ENCODE data around the gene SLC12A8.
"Not testable (repeated sequence)": the region's sequence is repeated elsewhere in the genome, so short reads cannot be mapped to it uniquely, and the experiment has no call there.

Gene SLC12A8

DNA sequence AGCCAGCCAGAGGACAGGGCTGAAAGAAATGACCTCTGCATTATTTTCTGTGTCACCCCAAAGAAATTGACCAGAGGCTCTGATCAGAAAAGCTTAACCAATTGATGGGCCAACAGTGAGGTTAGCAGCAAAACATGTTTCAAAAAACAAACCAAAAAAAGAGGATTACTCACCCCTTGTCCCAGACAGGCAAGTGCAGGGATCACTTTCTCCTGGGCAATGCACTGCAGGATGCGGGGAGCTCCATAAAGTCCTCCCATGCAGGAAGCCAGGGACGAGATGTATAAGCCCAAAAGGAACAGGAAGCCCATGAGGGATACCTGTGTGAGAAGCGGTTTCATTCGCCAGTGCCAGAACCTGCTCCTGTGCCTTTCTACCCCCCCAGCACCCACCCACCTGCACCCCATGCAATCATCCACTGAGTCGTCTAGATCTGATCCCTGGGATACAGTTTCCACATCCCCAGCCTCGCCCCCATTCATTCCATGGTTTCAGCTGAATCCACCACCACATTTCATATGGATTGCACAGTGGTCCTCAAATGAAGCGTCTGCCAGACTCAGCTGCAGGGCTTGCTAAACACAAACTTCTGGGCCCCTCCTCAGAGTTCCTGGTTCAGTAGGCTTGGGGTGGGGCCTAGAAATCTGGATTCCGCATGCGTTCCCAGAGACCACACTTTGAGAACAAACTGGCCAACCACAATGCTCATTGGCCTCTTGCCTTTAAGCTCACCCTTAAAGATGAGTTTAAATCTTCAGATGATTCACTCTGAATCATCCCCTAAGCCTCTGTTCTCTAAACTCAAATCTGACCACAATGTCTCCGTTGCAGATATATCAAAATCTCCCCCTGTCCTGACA is 102.3 kb downstream of the SLC12A8 start:
- DNase-seq (peak; percentile 50), ATAC-seq (peak; percentile 99)

DNA sequence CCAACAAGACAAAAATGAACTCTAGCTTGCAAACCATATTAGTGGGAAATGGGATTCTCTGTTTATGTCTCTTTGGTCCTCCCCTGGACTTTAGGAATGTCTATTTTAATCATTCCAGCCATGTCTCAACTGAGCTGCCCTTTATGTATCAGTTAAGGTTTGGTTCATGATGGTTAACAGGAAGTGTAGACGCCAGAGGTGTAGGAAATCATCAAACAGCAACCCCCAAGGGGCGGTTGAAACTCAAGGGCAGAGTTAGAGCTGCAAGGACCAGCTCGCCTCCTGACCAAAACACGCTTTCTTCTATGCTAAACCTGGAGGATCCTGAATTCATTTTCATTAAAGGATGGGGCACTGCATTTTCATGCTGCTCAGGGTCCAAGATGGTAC is 103.0 kb downstream of the SLC12A8 start:
- no peak for ATAC-seq
- DNase-seq, result no peak

DNA sequence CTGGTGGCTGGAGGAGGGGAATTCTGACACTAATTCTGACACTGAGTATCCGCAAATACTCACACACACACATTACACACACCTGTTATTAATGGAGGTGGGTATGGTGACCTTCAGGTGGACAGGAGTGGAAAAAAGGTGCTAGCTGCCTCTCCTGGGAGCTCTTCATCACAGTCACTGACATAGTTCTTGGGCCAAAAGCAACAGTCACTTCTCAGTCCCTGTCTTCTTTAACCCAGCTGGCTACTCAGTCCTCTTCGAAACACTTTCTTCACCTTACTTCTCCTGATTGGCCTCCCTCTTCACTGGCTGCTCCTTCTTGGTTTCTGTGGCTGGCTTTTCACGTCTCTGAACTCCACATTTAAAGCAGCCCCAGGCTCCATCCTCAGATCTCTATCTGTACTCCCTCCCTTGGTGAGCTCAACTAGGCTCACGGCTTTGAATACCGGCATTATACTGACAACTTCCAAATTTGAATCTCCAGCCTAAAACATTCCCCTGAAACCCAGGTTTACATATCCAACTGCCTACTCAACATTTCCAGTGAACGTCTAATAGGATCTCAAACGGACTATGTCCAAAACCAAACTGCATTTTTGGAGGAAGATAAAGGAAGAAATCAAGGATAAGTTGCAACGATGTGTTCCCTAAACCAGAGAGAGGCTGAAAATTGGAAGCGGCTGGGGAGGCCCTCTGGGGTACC is 103.6 kb downstream of the SLC12A8 start:
- ATAC-seq (no peak), DNase-seq (no peak)

DNA sequence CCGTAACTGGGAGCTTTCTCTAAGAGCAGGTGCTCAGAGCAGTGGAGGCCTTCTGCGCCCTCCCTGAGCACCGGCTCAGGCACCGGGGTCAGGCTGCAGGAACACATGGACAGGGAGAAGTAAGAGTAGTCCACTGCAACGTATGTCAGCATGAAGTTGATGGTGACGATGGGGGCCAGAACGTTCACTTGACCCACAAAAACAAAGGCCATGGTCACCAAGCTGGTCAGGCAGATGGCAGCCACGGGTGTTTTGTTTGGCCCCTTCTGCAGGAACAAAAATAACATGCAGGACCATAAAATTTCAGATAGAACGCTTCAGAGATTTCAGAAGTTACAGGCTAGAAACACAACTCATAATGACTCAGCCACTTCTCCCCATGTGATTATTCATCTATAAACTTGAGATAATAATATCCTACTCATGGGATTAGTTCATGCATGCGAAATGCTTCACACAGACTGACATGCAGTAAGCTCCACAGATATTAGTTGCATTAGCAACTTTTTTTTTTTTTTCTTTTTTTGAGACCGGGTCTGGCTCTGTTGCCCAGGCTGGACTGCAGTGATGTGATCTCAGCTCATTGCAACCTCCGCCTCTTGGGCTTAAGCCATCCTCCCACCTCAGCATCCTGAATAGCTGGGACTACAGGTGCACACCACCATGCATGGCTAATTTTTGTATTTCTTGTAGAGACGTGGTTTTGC is 104.5 kb downstream of the SLC12A8 start:
- DNase-seq (no peak), ATAC-seq (no peak)

DNA sequence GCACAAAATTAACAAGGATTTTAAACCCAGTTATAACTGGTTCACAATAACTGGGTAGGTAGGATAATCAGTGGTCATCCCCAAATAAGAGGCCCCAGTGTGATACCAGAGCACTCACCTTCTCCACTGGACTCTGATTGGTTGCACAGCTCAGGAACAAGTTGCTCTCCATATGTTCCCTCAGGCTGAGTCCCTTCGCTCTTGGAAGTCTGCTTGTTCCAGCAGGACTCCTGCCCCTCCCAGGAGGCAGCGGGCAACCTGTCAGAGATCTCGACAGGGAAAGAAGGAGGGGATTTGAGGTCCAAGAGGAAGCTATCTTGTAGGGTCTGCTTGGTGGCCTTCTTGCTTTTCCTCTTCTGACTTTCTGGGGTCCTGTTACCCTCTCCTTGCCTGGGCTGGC is 105.2 kb downstream of the SLC12A8 start:
- ATAC-seq (no peak), DNase-seq (no peak)

DNA sequence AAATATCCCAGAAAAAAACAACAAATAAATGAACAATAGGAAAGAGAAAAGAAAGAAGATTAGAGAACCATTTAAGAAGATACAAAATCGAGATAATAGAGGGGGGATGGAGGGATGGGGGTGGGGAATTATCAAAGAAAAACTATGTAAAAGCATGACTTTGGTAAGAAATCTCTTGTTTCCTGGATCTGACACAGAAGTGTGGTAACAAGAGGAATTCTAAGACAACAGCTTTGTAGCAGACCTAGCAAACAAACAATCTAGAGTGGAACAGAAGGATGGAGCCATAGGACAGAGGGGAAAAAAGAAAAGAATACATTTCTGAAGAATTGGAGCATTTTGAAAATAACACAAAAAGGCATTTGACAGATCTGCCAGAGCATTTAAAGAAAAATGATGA is 107.4 kb downstream of the SLC12A8 start:
- ATAC-seq, result no peak
- DNase-seq, result no peak

DNA sequence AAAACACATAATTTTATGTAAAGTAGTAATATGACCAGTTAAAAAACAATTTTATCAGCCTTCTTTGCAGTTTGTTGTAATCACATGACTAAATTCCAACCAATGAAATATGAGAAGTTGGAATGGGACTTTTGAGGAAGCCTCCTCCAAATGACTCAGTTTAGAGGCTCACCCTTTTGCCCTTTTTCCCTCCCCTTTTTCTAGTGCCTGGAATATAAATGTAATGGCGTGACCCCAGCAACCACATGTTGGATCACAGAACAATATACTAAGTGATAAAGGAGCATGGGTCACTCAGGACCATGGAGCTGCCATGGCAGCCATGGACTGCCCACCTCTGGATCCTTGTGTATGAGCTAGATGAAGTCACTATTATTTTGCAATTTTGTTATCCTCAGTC is 107.9 kb downstream of the SLC12A8 start:
- ATAC-seq, result no peak
- no peak for DNase-seq

DNA sequence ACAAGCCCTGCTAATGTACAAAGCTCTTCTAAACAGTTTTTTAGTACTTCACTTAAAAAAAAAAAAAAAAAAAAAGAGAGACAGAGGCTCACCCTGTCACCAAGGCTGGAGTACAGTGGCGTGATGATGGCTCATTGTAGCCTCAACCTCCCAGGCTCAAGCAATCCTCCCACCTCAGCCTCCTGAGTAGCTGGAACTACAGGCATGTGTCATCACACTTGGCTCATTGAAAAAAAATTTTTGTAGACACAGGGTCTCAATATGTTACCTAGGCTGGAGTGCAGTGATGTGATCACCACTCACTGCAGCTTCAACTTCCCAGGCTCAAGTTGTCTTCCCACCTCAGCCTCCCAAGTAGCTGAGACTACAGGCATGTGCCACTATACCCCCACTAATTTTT is 109.1 kb downstream of the SLC12A8 start:
- ATAC-seq, result no peak

DNA sequence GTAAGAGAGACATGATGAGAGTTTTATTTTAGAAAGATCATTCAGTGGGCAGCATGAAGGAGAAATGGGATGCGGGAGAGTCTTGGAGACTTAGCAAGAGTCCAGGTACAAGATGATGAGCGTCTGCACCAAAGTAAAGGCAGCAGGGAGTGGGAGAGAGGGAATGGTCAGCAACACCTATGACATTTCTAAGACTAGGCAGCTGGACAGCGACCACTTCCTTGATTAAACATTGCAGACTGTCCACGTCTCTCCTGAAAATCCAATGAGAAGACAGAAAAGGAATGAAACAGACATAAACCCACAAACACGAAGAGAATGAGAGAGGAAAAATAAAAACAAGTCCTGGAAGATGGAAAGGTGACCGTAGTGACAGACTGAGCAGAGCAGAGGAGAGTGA is 110.1 kb downstream of the SLC12A8 start:
- ATAC-seq (no peak), DNase-seq (no peak)

More for the DNA sequence above, 109.1 kb downstream of the SLC12A8 start:
- DNase-seq, result no peak

DNA sequence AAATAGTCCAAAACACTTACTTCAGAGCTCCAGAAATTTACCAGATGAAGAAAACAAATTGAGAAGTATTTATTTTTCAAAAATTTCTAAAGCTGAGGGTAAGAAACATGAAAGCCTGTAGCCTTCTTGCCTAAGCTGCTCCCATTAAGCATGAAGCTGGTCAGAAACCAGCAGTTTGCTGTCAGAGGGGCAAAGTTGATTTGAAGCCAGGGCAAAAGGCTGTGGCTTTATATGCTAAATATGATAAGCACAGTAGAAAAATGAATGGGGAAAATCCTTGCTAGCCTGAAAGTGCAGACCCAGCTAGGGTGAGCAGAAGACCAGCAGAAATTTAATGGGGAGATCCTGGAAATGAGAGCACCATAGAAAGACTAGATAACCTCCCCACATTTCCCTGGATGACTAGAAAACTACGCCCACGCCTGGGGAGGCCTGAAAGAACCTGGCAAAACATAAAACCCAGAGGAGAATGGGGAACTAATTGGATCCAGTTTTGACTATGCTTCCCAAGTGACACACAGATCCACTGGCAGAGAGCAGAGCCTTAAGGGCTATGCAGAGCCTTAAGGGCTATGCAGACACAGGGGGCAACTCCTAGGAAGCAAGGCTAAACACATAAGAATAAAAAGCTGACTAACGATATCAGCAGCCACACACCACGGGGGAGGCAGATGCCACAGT is 113.8 kb downstream of the SLC12A8 start:
- DNase-seq (no peak), ATAC-seq (no peak)

DNA sequence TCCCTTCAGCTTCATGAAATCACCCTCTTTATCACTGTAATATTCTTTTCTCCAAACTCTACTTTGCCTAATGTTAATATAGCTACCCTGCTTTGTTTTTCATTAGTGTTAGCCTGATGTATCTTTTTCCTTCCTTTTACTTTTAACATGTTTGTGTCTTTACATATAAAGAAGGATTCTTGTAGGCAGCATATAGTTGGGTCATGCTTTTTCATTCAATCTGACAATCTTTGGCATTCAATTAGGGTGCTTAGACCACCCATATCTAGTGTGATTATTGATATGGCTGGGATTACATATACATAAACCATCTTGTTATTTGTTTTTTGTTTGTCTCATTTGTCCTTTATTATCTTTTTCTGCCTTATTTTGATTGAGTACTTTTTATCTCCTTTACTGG is 121.9 kb downstream of the SLC12A8 start:
- DNase-seq (no peak), ATAC-seq (no peak)

DNA sequence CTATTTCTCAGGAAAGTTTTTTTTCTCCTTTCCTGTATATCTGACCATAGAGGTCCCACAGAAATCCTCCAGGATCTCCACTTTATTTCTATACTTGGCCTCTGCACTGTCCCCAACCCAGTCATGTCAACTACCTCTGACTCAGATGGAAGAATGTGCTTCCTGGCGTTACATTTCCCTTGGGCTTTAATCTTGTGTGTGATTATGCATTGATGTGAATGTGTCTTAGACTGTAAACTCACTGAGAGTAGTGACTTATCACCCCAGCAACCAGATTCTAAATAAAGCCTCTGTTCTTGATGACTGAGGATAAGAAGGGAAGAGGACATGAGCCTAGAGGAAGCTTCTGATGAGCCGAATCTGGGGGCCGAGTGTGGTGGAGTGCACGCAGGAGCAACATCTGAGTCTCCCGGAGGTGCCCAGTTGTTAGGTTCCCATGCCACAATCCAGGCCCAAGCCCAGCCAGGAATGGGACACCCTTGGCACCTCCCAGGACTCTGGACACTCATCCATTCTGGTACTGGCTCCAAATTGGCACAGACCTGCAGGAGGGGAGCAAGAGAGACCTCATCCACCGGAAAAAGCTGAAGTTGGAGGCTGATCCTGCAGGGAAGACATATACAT is 124.7 kb downstream of the SLC12A8 start:
- no peak for ATAC-seq
- DNase-seq, result no peak

DNA sequence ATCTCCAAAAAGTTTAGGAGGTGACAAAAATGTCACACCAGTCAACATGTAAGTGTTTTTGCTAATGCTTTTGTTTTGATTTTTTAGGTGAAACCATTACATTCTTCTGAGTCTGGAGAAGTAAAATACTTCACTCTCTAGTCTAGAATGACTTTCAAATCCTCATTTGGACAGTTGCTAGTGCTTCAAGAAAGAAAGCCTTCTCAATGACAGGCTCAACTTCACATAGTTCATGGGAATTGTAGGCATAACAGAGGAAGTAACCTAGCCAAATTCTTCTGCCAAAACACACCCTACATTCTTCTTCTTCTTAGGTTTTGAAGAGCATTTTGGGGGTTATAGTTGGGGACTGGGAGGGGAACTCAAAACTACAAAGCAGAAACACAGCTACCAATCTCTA is 127.4 kb downstream of the SLC12A8 start:
- ATAC-seq (no peak), DNase-seq (no peak)

DNA sequence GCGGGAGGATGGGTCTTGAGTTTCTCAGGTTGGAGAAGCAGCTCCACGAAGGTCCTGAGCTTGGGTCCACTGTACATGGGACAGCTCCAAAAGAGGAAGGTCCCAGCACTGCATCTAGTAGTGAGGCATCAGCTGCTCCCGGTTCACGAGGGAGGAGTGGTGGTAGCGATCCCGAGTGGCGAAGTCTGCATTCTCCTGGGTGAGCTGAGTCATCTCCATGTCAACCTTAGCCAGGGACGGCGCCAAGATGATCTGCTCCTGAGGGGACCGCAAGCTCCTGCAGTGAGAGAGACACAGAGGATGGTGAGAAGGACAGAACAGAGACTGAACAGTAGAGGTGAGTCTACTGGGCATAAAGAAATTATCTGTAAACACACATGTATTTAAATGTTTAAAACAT is 128.8 kb downstream of the SLC12A8 start:
- ATAC-seq, result no peak
- DNase-seq, result no peak

DNA sequence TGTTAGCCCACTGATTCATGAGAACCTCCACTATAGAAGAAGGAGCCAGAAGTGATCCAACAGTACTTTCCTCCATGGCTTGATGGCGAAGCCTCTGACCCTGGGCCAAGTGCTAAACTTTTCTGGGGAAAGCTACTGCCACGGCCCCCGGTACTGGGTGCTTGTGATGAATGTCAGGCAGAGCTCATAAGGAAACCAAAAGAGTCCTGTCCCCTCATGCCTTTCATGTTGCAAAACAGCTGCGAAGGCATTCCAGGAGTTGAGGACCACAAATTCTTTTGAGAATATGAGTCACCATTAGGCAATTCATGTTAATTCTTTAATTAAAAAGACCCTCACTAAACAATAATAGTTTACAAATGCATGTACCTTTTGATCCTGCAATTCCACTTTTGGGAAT is 130.2 kb downstream of the SLC12A8 start:
- ATAC-seq, DNase-seq: not testable (repeated sequence)

DNA sequence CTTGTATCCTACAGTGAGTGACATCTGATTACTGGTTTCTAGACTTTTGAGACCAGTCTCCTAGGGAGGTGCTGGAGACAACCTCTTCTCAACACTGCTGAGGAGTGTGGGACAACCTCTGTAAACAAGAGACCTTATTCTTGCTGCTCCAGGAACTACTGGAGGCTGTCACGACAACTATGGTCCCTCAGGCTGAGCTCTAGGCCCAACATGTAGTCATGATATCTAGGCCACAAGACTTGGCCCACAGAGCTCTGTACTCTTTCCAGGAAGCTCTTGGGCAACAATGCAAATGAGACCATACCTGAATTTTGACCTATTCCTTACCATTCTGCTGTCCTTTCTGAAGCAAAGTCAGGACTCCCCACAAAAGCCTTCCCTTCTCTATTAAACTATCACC is 132.5 kb downstream of the SLC12A8 start:
- ATAC-seq (no peak), DNase-seq (no peak)

DNA sequence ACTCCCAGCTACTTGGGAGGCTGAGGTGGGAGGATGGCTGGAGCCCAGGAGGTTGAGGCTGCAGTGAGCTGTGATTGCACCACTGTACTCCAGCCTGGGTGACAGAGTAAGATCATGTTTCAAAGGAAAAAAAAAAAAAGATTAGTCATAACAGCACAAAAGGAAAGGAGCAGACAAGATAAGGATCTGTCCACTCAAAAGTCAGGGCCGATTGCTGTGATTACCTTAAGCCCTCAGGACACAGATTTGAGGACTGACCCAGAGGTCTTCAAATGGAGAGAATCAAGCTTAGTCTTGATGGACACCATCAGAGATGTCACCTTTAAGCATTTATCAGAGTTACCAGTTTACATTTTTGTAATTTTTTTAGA is 132.9 kb downstream of the SLC12A8 start:
- no peak for ATAC-seq
- DNase-seq, result no peak

DNA sequence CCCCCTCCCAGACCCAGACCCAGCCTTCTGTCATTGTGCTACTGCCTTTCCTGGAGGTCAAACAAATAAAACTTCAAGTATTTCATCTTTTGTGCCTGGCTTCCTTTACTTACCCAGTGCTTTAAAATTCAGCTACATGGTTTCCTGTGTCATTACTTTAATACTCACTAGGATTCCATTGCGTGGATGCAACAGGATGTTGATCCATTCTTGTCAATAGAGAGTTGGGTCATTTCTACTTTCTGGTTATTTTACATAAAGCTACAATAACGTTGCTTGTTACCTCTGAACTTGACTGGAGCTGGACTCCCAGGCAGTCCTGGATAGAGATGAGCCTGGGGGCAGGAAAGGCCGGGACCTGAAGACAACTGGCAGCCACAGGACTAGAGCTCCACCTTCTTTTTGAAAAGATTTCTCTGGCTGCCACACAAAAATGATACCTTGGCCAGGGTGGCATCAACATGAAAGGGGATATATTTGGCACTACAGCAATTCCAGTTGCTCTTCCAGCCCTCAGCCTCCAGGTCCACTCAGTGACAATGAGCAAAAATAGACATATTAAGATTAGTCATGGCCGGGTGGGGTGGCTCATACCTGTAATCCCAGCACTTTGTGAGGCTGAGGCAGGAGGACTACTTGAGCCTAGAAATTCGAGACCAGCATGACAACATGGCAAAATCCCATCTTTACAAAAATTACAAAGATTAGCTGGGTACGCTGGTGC is 133.4 kb downstream of the SLC12A8 start:
- DNase-seq (no peak), ATAC-seq (no peak)

DNA sequence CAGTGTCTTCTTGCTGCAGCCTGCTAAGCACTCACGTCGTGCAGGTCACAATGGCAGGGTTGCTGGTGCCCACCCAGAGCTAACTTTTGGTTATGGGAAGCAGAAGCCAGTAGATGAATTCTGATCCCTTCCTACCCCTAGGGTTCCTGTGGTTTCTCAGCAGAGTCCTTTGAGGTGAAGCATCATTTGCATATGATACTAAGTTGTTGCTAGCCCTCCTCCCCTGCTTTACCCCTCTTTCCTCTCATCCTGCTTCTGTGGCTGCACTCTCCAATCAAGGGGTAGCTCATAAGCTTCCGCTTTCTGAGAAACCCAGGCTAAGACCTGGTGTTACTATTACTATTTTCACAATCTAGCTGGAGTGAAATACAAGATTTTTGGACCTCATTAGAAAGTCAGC is 134.7 kb downstream of the SLC12A8 start:
- DNase-seq (no peak), ATAC-seq (no peak)

DNA sequence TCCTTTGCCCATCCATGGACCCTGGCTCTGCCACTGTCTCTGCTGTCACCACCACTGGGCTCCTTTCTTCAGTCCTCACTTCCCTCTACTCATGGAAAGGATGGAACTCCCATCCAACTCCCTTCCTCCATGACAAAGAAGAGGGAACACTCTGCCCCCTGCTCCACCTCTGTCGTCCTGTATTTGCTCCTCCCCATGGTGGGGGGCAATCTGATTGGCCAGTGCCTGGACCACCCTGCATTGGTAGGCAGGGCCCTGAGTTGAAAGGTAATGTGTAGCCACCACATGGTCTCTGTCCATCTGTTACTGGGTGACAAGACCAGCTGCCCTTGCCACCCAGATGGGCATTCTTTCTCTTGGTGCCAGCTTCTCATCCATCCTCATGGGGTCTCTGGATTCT is 136.1 kb downstream of the SLC12A8 start:
- ATAC-seq, result no peak
- no peak for DNase-seq

DNA sequence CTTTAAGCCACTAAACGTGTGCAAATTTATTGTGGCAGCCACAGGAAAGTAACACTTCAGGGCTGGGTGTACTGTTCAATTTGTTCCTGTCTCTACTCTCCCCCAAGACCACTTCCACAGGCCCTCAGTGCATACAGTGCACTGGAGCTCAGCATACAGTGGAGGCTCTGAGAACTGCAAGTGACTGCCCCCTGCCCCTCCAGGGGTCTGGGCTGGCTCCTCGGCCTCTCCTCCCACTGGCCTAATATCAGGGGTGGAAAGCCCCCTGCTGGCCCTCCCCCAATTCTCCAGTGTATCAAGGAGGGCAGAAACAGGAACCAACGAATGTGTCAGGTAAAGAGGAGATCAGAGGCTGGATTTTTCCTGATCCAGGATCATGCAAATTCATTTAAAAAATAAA is 136.8 kb downstream of the SLC12A8 start:
- DNase-seq (no peak), ATAC-seq (no peak)
